ENCODE data around the gene HRH4. TPM values are rescaled to one million over a fixed set of nuclear protein-coding genes. Genes with fewer than 3 reads are reported as not detected.

Gene HRH4
- total RNA-seq, 2 donors from 2014 or later, result 2.5 TPM; not detected in 1

GRCh38 chr18:24494586-24494985 is 34.1 kb downstream of the HRH4 start:
- no peak overlapping the region for H3K4me3 ChIP-seq
- H3K4me1 ChIP-seq (ENCODE audit: control insufficient read depth in 1 of 2, low read depth in 2 of 2), result no peaks in the 10 kb centered on the region
- DNase-seq (ENCODE audit: low spot score) (no peak), ATAC-seq (ENCODE audit: insufficient number of reproducible peaks, low FRiP score, low read depth) (no peak)
- H3K27me3 ChIP-seq (replicated peaks; ENCODE audit: insufficient read depth), result no peaks in the 10 kb centered on the region
- TF ChIP-seq CTCF (IDR thresholded peaks at IDR 0.05), result no peak
- no peak overlapping the region for H3K27ac ChIP-seq
- H3K9me3 ChIP-seq, result no peaks in the 10 kb centered on the region
- no peaks in the 10 kb centered on the region for H3K36me3 ChIP-seq

DNA sequence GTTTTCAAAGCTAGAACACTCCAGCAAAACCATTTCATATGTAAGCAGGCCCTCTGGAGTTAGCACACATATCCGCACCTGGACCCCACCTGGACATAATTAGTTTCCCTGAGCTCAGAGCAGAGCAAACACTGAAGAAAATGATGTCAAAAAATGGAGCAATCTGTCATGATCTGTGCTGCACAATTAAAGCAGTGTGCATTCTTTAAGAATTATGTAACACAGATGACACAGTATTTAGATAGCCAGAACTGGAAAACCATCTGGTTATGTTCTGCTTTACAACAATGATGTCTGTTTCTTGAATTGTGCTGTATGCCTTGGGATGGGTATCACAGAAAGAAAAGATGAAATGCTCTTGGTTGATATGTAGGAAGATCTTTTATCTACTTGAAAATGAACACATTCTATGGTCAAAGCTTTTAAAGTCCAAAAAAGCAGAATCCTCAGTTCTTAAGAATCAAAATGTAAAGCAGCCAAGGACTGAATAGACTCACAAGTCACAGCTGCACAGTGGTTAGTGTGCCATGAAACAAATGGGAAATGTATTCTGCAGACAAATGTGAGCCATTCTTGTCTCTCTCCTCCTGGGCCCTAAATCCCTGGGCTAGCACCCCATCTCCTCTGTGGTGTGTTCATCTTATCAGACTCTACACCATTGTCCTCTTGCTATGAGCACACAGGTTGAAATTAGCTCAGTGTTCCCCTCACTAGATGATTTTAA is 36.8 kb downstream of the HRH4 start:
- Histone ChIP-seq H3K36me3 (no peaks in the 10 kb centered on the region), H3K9me3 (no peaks in the 10 kb centered on the region), H3K27me3 (replicated peaks; ENCODE audit: insufficient read depth) (no peaks in the 10 kb centered on the region), H3K4me3 (no peak overlapping the region), H3K27ac (no peak overlapping the region), H3K4me1 (ENCODE audit: control insufficient read depth in 1 of 2, low read depth in 2 of 2) (no peaks in the 10 kb centered on the region)
- ATAC-seq (ENCODE audit: insufficient number of reproducible peaks, low FRiP score, low read depth) (no peak), DNase-seq (ENCODE audit: low spot score) (no peak)
- TF ChIP-seq CTCF (IDR thresholded peaks at IDR 0.05), result no peak

DNA sequence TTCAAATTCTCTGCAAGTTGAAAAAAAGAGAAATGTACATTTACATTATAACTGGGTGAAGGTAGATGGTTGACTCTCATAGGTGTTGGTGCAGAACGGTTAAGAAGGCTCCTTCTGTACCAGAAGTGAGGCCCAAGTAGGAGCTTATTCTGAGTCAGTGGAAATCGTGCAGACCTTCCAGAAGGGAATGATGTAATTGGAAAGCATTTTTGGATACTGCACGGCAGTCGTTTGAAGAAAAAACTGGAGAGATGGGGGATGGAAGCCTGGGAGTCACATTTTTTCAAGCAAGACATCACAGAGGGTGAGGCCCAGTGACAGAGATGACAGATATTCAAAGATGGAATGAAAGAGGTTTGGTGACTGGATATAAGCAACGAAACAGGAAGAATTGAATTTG is 39.4 kb downstream of the HRH4 start:
- no peak overlapping the region for H3K4me3 ChIP-seq
- no peaks in the 10 kb centered on the region for H3K4me1 ChIP-seq (ENCODE audit: control insufficient read depth in 1 of 2, low read depth in 2 of 2)
- no peak for TF ChIP-seq CTCF (IDR thresholded peaks at IDR 0.05)
- no peak overlapping the region for H3K27ac ChIP-seq
- H3K27me3 ChIP-seq (replicated peaks; ENCODE audit: insufficient read depth), result no peaks in the 10 kb centered on the region
- no peak for ATAC-seq (ENCODE audit: insufficient number of reproducible peaks, low FRiP score, low read depth)
- H3K9me3 ChIP-seq, result no peaks in the 10 kb centered on the region
- no peaks in the 10 kb centered on the region for H3K36me3 ChIP-seq
- no peak for DNase-seq (ENCODE audit: low spot score)

DNA sequence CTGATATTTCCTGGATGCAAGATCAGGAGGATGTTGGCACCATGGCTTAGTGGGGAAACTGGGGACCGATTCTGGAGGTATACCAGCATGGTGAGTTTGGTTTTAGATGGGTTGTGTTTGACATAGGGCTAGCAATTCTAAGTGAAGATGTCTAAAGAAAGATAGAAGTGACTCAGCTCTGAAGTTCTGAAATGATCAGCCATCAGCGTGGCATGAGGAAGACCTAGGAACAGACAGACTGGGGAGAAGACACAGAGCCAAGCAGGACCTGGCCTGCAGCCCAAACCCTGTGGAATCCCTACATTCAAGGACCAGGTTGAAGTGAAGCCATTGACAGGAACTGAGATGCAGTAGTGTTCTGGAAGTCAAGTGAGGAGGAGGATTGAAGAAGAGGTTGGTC is 39.8 kb downstream of the HRH4 start:
- DNase-seq (ENCODE audit: low spot score), result no peak
- ATAC-seq (ENCODE audit: insufficient number of reproducible peaks, low FRiP score, low read depth), result no peak
- H3K4me3 ChIP-seq, result no peak overlapping the region
- TF ChIP-seq CTCF (IDR thresholded peaks at IDR 0.05), result no peak
- H3K27me3 ChIP-seq (replicated peaks; ENCODE audit: insufficient read depth), result no peaks in the 10 kb centered on the region
- no peak overlapping the region for H3K27ac ChIP-seq
- no peaks in the 10 kb centered on the region for H3K36me3 ChIP-seq
- no peaks in the 10 kb centered on the region for H3K4me1 ChIP-seq (ENCODE audit: control insufficient read depth in 1 of 2, low read depth in 2 of 2)
- H3K9me3 ChIP-seq, result no peaks in the 10 kb centered on the region

- Histone ChIP-seq H3K9me3 (no peaks in the 10 kb centered on the region), H3K4me3 (no peak overlapping the region), H3K4me1 (ENCODE audit: control insufficient read depth in 1 of 2, low read depth in 2 of 2) (no peaks in the 10 kb centered on the region), H3K36me3 (no peaks in the 10 kb centered on the region), H3K27me3 (replicated peaks; ENCODE audit: insufficient read depth) (no peaks in the 10 kb centered on the region), H3K27ac (no peak overlapping the region)
- no peak for ATAC-seq (ENCODE audit: insufficient number of reproducible peaks, low FRiP score, low read depth)
- no peak for TF ChIP-seq CTCF (IDR thresholded peaks at IDR 0.05)
- DNase-seq (ENCODE audit: low spot score), result no peak
Observed at GRCh38 chr18:24500766-24501165, 40.3 kb downstream of the HRH4 start.
